HG02973 (cell line): ENCODE results near the gene GNB2.

Source experiments
- ATAC-seq: cut with Tn5 transposase; IDR thresholded peaks from one replicate; pipeline ENCODE4 v1.9.1; 2021; ENCODE audit warnings: moderate library complexity; ENCODE audit not compliant: unreplicated experiment

The GNB2 gene

DNA sequence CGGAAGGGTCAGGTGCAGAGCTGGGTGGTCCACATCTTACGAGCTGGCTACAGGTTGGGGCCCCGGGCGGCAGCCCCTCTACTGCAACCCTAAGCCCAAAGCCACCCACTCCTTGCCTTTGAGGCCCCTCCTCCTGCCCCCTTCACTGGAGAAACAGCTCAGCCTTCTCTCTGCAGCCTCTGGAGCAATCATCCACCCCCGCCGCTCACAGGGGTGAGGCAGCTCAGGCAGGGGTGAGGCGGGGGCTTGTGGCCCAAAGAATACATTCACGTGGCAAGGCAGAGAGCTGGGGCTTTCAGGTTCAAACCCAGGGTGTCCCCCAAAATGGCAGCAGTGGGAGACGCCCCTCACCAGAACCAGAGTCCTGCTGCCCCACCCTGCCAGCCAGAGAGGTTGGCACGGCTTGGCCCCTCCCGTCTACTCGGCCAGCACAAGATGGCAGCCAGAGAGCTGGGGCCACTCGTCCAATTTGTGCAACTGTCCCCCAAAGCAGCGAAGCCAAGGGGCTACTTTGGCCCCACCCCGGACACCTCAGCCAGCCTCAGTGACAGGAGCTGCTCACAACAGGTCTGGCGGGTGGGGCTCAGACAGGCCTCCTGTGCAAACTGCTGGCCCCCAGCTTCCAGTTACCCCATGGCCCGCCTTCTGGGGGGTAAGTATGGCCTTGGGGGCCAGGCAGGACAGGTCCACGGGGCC lies 7.2 kb downstream of the GNB2 start:
- ATAC-seq = no peak

GRCh38 chr7:100681491-100682227 lies 8.1 kb downstream of the GNB2 start:
- no peak for ATAC-seq

DNA sequence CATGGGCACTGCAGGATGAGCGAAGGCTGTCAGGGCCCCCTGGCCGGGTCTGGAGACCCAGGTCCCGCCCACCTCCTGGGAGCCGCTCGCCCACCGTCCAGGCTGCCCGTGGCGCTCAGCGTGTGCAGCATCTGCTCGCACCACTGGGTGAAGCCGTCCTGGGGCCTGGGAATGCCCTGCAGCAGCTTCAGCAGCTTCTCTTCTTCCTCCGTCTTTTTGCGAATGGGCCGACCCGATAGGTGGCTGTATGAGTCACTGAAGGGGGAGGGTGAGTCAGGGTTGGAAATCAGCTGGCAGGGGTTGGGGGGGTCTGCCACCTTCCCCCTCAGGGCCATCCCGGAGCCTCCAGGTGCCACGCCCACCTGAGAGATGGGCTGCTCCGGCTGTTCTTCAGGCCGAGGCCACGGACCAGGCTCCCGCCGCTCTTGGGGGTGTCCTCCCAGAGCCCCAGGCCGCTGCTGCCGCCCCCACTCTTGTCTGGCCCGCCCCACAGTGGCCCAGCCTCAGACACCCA lies 8.7 kb downstream of the GNB2 start:
- no peak for ATAC-seq

GRCh38 chr7:100682991-100683658 lies 9.6 kb downstream of the GNB2 start:
- ATAC-seq = no peak

GRCh38 chr7:100683659-100684533 lies 10.4 kb downstream of the GNB2 start:
- no peak for ATAC-seq

DNA sequence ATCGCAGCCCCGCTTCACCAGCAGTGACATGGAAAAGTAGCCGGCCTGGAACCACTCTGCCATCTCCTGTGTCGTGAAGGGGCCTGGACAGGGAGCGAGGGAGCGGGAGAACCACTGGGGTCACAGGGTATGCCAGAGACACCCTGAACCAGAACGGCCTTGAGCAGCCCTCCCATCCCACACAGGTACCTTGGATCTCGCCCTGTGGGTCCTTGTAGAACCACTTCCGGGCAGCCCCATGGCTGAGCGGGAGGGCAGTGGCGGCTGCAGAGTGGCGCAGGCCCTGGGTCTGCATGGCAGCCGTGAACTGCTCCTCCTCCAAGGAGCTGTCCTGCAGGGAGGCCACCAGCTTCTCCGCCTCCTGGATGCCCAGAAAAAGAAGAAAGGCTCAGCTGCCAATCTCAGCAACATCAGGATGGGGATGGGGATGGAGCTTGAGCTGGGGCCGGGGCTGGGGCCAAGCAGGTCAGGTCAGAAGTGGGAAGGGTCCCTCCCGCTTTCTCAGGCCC lies 11.0 kb downstream of the GNB2 start:
- no peak for ATAC-seq

- no peak for ATAC-seq
Measured at GRCh38 chr7:100685049-100685605, 11.6 kb downstream of the GNB2 start.

GRCh38 chr7:100685631-100686145 lies 12.1 kb downstream of the GNB2 start:
- no peak for ATAC-seq

DNA sequence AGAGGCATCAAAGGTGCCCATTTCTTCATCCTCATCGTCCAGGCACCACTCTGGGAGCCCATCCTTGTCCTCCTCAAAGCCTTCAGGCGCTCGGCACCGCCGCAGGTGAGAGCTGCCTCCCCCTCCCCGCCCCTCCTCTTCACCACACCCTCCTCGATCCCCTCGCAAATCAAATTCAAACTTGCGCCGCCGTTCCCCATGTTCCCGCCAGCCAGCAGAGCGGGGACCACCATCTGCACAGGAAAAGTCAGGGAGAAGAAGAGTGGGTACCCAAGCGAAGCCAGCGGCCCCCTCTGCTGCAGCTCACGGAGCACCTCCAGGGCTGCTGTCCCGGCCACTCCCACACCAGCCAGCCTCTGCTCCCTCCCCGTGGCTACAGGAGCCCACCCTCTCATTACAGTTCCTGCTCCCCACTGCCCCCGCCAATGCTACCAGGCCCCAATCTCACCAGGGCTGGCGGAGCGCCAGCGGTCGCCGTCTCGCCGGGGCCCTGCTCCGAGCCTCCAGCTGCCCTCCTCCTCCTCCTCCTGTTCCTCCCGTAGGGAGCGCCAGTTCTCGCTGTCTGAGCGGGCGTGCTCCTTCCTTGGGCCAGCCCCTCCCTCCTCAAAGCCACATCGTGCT lies 12.8 kb downstream of the GNB2 start:
- ATAC-seq = no peak

- no peak for ATAC-seq
Measured at GRCh38 chr7:100686822-100687211, 13.3 kb downstream of the GNB2 start.

- ATAC-seq = no peak
Measured at GRCh38 chr7:100687261-100687660, 13.7 kb downstream of the GNB2 start.

DNA sequence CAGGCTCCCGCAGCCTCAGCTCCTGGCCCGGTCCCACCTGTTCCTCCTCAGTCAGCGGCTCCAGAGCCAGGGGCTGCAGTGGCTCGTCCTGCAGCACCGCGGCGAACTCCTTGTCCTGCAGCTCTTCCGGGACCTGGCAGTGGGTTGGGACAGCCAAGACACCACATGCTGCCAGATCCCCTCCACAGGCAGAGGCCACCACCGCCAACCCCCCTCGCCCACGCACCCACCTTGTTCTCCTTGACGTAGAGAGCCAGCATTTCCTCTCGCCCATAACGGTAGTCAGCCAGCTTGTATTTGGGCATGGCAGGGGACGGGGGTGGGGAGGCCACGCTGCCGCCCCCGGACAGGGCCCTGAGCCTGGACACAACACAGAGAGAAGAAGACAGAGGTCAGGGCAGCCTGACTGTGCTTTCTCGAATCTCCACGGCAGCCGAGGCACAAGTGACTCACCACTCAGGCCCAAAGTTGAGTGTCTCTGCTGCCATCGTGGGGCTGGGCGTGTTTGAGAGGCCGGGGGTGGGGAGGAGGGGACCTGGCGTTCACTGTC lies 14.3 kb downstream of the GNB2 start:
- ATAC-seq = no peak

DNA sequence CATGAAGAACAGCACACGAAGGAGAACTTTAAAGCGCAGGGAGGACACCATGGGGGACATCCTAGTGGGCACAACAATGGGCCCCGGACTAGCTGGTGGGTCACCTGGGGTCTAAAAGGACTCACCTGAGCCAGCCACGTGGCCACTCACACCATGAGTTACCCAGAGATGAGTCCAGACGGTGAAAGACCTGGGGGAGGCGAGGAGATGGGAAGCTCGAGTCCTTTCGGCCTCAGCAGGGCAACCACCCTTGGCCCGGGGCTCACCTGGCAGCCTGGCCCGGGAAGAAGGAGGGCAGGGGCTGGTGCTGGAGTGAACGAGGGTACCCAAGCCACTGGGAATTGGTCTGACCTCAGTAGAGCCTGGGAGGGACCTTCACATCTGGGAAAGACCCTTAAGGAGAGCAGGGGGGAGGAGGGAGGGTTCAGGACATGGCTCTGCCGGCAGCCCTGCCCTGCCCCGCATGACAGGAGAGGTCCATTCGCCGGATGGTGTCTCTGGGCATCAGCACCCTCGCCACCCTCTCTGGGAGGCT lies 14.9 kb downstream of the GNB2 start:
- ATAC-seq = no peak

GRCh38 chr7:100689230-100690135 lies 15.9 kb downstream of the GNB2 start:
- ATAC-seq = no peak

DNA sequence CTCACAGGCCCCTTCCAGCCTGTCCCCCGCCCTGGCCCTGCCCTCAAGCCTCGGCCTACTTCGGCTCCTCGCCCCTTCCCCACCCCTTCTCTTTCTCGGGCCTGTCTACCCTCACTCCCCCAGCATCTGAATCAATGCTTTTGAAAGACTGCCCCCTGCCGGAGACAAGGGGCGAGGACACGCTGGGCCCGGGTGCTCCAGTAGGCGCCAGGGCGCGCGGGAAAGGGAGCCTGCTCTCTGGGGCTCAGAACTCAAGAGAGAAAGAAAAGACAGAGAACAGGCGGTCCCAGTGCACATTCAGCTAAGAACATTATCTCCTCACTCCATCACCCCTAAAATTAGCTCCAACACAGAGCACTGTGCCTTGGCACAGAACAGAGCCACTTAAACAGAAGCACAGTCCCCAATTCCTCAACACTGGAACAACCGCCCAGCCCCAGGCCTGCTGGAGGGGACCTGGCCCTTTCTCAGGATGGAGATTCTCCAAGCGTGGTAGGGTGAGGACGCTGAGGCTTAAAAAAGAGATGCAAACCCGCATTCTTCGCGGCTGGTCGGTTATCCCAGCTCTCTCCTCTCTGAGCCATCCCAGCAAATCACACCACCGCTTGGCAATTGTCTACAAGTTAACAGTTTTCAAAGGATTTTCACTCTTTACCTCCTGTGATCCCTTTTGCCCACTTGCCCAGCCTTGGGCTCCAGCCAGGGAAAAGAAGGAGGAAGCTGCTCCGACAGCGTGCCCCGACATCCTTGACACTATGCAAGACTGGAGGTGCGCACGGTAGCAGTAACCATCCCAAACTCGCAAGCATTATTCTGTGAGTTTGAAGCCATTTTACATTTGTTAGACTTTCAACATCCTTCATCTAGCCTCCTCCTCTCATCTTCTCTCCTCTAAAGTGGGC lies 18.4 kb downstream of the GNB2 start:
- ATAC-seq = no peak

DNA sequence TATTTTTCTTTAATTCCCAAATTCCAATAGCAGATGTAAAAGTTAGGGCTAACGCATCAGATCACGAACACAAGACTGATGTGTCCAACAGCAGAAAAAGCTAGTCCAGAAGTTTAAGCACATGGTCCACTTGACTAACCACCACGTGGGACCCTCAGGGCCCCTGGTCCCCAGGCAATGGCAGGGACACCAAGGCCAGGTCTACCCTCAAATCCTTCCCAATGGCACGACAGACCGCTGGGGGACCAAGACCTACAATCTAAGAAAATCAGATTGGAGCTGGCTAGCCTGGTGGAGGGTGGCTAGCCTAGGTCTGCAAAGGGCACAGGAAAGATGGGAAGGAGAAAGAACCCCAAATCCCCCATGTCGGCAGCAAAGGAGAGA lies 19.0 kb downstream of the GNB2 start:
- ATAC-seq = no peak
